WERI-Rb-1 (cell line): ENCODE measurements around the gene RPTOR.

Experiments
- DNase-seq: peaks from one replicate; pipeline ENCODE4 v3.0.0-alpha.2; 2020
- H3K27ac ChIP-seq: fragments of 250-450 bp; sonication (Bioruptor Pico); 2 replicates; pipeline ENCODE4 v1.5.1; 2020; ENCODE audit warnings: mild to moderate bottlenecking, moderate library complexity
- H3K27me3 ChIP-seq: fragments of 250-450 bp; sonication (Bioruptor Pico); 2 replicates; pipeline ENCODE4 v1.5.1; 2021; ENCODE audit warnings: mild to moderate bottlenecking, low read depth, moderate library complexity; ENCODE audit not compliant: insufficient read depth, severe bottlenecking
- H3K36me3 ChIP-seq: fragments of 250-450 bp; sonication (Bioruptor Pico); 2 replicates; pipeline ENCODE4 v1.5.1; 2020; ENCODE audit warnings: mild to moderate bottlenecking, moderate library complexity
- H3K4me3 ChIP-seq: 2 replicates; pipeline ENCODE4 v1.5.1; 2011; ENCODE audit warnings: low read depth, mild to moderate bottlenecking, control low read depth, low read length
- H3K9me3 ChIP-seq: fragments of 250-450 bp; sonication (Bioruptor Pico); 2 replicates; pipeline ENCODE4 v1.5.1; 2021; ENCODE audit warnings: mild to moderate bottlenecking, moderate library complexity; ENCODE audit not compliant: severe bottlenecking
- TF ChIP-seq, protein P1 (sequence below): IDR thresholded peaks from 2 replicates; pipeline ENCODE4 v1.5.1; 2011; ENCODE audit warnings: low read depth, mild to moderate bottlenecking, control low read depth, inconsistent platforms, low read length

RPTOR gene

DNA sequence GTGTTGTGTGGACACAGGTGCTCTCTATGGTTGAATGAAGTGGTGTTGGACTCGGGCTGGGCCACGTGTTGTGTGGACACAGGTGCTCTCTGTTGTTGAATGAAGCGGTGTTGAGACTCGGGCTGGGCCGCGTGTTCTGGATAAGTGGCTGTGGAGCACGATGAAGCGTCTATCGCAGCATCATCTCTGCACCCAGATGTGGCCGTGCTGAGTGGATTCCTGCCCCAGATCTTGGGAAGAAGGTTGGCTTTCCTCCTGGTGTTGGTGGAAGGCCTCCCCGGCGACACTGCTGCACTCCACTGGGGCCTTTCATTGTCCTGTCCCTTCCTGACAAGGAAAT lies 69.1 kb downstream of the RPTOR start:
- H3K9me3 ChIP-seq = peaks cover 4% of the 10 kb centered on the region
- no peaks in the 10 kb centered on the region; the same call in none of the 2 replicates for H3K36me3 ChIP-seq
- no peak for DNase-seq
- TF ChIP-seq, protein P1, sequence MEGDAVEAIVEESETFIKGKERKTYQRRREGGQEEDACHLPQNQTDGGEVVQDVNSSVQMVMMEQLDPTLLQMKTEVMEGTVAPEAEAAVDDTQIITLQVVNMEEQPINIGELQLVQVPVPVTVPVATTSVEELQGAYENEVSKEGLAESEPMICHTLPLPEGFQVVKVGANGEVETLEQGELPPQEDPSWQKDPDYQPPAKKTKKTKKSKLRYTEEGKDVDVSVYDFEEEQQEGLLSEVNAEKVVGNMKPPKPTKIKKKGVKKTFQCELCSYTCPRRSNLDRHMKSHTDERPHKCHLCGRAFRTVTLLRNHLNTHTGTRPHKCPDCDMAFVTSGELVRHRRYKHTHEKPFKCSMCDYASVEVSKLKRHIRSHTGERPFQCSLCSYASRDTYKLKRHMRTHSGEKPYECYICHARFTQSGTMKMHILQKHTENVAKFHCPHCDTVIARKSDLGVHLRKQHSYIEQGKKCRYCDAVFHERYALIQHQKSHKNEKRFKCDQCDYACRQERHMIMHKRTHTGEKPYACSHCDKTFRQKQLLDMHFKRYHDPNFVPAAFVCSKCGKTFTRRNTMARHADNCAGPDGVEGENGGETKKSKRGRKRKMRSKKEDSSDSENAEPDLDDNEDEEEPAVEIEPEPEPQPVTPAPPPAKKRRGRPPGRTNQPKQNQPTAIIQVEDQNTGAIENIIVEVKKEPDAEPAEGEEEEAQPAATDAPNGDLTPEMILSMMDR = no peak
- H3K27me3 ChIP-seq = no peaks in the 10 kb centered on the region
- H3K4me3 ChIP-seq = no peak overlapping the region
- no peak overlapping the region for H3K27ac ChIP-seq

DNA sequence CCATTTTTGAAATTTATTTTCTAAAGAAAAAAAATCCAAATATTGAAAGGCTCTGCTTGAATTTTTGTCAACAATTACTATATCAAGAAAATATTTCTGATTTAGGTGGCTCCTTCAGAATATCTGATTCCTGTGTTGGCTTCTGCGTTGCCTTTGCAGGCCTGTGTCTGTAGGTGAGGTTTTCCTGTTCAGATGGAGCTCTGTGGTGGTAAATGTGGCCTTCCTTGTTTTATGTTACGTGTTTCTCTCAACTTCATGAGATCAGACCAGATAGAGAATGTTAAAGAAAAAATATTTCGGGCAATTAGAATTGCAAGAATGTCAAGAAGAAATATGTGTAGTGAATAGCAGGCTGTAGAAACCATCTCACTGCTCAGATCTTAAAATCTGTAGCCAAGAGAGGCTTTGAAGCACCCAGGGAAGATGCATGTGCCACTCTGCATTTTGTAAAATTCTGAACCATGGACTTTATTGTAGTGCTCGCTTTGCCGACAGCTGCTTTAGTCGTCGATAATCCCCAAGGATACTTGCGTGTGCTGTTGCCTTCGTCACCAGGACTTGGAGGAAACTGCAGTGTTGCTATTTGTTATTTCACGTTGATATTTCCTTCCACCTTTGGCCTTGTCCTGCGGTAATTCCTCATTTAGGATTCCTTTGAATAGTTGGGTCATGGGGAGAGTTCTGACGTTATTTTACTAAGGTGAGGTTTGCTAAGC lies 69.9 kb downstream of the RPTOR start:
- Histone ChIP-seq H3K27ac (no peak overlapping the region), H3K36me3 (no peaks in the 10 kb centered on the region; the same call in none of the 2 replicates), H3K4me3 (no peak overlapping the region), H3K9me3 (peaks cover 2% of the 10 kb centered on the region), H3K27me3 (no peaks in the 10 kb centered on the region)
- TF ChIP-seq, protein P1 = no peak
- no peak for DNase-seq

DNA sequence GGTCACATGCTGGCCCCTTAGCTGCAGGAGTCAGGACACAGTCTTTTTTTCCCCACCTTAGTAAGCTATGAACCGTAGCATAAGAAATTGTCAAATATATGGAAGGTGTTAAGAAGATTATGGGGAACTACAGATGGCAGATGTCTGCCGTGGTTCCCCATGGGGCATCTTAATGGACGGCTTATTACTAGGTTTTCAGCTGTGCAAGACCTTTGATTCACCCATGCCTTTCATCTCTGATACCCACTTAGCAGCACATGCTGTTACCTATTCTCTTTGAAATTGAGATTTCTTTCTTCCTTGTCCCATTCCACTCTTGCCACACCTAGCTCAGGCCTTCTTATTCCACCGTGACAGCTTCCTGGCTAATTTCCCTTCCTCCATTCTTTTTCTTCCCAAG lies 70.7 kb downstream of the RPTOR start:
- H3K27me3 ChIP-seq = no peaks in the 10 kb centered on the region
- TF ChIP-seq, protein P1 = no peak
- DNase-seq = peak; percentile 89
- H3K27ac ChIP-seq = no peak overlapping the region
- no peaks in the 10 kb centered on the region for H3K9me3 ChIP-seq
- 0 out of 2 replicates have a peak overlapping the region, but pooled peaks have one; percentile 6 for H3K4me3 ChIP-seq
- H3K36me3 ChIP-seq = no peaks in the 10 kb centered on the region; the same call in 1 of the 2 replicates

DNA sequence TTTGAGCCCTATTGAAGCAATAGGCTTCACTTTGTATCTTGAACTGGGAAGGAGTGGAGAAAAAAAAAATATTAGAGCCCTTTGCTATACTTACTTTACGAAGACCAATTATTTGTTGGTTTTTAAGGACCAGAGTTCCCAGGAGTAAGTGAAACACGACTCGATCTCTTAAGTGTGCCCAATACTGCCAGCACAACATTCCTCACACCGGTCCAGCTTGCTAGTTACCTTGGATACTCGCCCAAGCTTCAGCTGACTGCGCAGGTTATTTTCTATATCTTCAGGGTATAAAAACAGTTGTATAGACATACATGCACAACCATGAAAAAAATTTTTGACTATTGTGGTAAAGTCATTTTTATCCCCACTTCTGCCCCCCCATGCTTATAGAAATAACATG lies 72.1 kb downstream of the RPTOR start:
- Histone ChIP-seq H3K27ac (no peak overlapping the region), H3K27me3 (no peaks in the 10 kb centered on the region), H3K4me3 (no peak overlapping the region), H3K36me3 (no peaks in the 10 kb centered on the region; the same call in 1 of the 2 replicates), H3K9me3 (no peaks in the 10 kb centered on the region)
- DNase-seq = no peak
- TF ChIP-seq, protein P1 = no peak

DNA sequence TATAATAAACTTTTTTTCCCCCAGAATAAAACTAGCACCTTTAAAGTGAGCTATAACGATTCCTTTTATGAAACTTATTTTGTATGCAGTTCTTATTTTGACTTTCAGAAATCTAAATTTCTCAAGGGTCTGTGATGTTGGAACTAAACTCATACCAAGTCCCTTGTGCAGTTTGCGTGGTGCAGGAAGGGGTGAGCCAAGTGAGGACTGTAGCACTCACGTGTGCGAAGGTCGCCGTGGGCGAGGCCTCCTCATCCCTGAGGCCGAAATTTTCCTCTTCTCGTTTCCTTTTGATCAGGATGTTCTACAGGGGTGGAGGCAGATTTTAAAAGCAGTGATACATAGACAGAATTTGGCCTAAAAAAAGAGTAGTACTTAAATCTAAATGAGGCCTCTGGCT lies 73.7 kb downstream of the RPTOR start:
- Histone ChIP-seq H3K4me3 (no peak overlapping the region), H3K9me3 (no peaks in the 10 kb centered on the region), H3K27me3 (no peaks in the 10 kb centered on the region), H3K27ac (no peak overlapping the region), H3K36me3 (no peaks in the 10 kb centered on the region)
- TF ChIP-seq, protein P1 = no peak
- no peak for DNase-seq
